Mesenchymal stem cell (in vitro differentiated cells and primary cell): ENCODE measurements around the gene HCN4.
A peak's percentile ranks its signal among the peaks of the same experiment; 100 is the strongest.

ENCODE experiments used
- DNase-seq: peaks from one replicate; pipeline ENCODE4 v3.0.0-alpha.2; 2013
- H2AFZ ChIP-seq: one replicate; pipeline ENCODE4 v1.6.1; 2013; ENCODE audit warnings: low read depth, mild to moderate bottlenecking, control low read depth, inconsistent platforms, low read length, moderate library complexity
- H2AK5ac ChIP-seq: 2 replicates; pipeline ENCODE4 v1.6.1; 2013; ENCODE audit warnings: low read length, moderate library complexity, mild to moderate bottlenecking, inconsistent platforms; ENCODE audit not compliant: severe bottlenecking
- H2BK120ac ChIP-seq: one replicate; pipeline ENCODE4 v1.6.1; 2013; ENCODE audit warnings: low read depth, mild to moderate bottlenecking, inconsistent platforms, low read length, moderate library complexity
- H2BK12ac ChIP-seq, 2 experiments: one replicate each; pipeline ENCODE4 v1.6.1; 2013; ENCODE audit warnings: inconsistent platforms in 2 of 2, low read length in 2 of 2, mild to moderate bottlenecking in 2 of 2, moderate library complexity in 2 of 2, control low read depth in 1 of 2
- H2BK15ac ChIP-seq: one replicate; pipeline ENCODE4 v1.6.1; 2013; ENCODE audit warnings: mild to moderate bottlenecking, low read depth, inconsistent platforms; ENCODE audit not compliant: poor library complexity, severe bottlenecking
- H2BK5ac ChIP-seq: 2 replicates; pipeline ENCODE4 v1.6.1; 2013; ENCODE audit warnings: low read depth, mild to moderate bottlenecking, low read length, control low read depth, inconsistent platforms; ENCODE audit not compliant: poor library complexity, severe bottlenecking
- H3K14ac ChIP-seq, 2 experiments: one replicate each; pipeline ENCODE4 v1.6.1; 2013; ENCODE audit warnings: inconsistent platforms in 2 of 2, low read length in 2 of 2, control low read depth in 1 of 2, mild to moderate bottlenecking in 1 of 2, moderate library complexity in 1 of 2
- H3K18ac ChIP-seq, 2 experiments: one replicate each; pipeline ENCODE4 v1.6.1; 2013; ENCODE audit warnings: inconsistent platforms in 2 of 2, low read length in 2 of 2, control low read depth in 1 of 2, low read depth in 1 of 2, mild to moderate bottlenecking in 1 of 2
- H3K23ac ChIP-seq, 2 experiments: one replicate each; pipeline ENCODE4 v1.6.1; 2013; ENCODE audit warnings: inconsistent platforms in 2 of 2, low read length in 2 of 2, mild to moderate bottlenecking in 2 of 2, moderate library complexity in 2 of 2, control low read depth in 1 of 2
- H3K27ac ChIP-seq: 2 replicates; pipeline ENCODE4 v1.5.1; 2013; ENCODE audit warnings: mild to moderate bottlenecking, moderate library complexity, low read length, control low read depth, inconsistent platforms; ENCODE audit not compliant: poor library complexity, severe bottlenecking
- H3K27me3 ChIP-seq, 2 experiments: 2 replicates each; pipeline versions ENCODE4 v1.6.1 to v1.7.0; 2013; ENCODE audit warnings: low read length in 2 of 2, mild to moderate bottlenecking in 2 of 2, moderate library complexity in 2 of 2, control low read depth in 1 of 2, inconsistent platforms in 1 of 2; ENCODE audit not compliant: control insufficient read depth in 1 of 2, insufficient read depth in 1 of 2
- H3K36me3 ChIP-seq, 2 experiments: 2 replicates each; pipeline versions ENCODE4 v1.6.1 to v1.7.0; 2013; ENCODE audit warnings: low read length in 2 of 2, control low read depth in 1 of 2, inconsistent platforms in 1 of 2, low read depth in 1 of 2, mild to moderate bottlenecking in 1 of 2; ENCODE audit not compliant: insufficient read depth in 2 of 2, control insufficient read depth in 1 of 2
- H3K4ac ChIP-seq, 2 experiments: one replicate each; pipeline ENCODE4 v1.6.1; 2013; ENCODE audit warnings: inconsistent platforms in 2 of 2, low read length in 2 of 2, mild to moderate bottlenecking in 2 of 2, moderate library complexity in 2 of 2, control low read depth in 1 of 2, low read depth in 1 of 2
- H3K4me1 ChIP-seq: 2 replicates; pipeline ENCODE4 v1.6.1; 2013; ENCODE audit warnings: low read depth, low read length, control low read depth; ENCODE audit not compliant: control insufficient read depth, insufficient read depth
- H3K4me2 ChIP-seq: 2 replicates; pipeline ENCODE4 v1.6.1; 2013; ENCODE audit warnings: low read length, mild to moderate bottlenecking, inconsistent platforms; ENCODE audit not compliant: poor library complexity, severe bottlenecking
- H3K4me3 ChIP-seq, 2 experiments: 2 replicates each; pipeline versions ENCODE4 v1.5.1 to v1.7.0; 2013; ENCODE audit warnings: low read length in 2 of 2, mild to moderate bottlenecking in 2 of 2, control low read depth in 1 of 2, low read depth in 1 of 2; ENCODE audit not compliant: insufficient read depth in 1 of 2
- H3K79me1 ChIP-seq: replicated peaks from 2 replicates; pipeline ENCODE4 v1.6.1; 2013; ENCODE audit warnings: mild to moderate bottlenecking, control low read depth, low read length, inconsistent platforms; ENCODE audit not compliant: poor library complexity, severe bottlenecking
- H3K9ac ChIP-seq: 2 replicates; pipeline ENCODE4 v1.7.0; 2013; ENCODE audit warnings: mild to moderate bottlenecking, low read length, moderate library complexity
- H3K9me3 ChIP-seq: 2 replicates; pipeline ENCODE4 v1.7.0; 2013; ENCODE audit warnings: mild to moderate bottlenecking, low read length; ENCODE audit not compliant: control insufficient read depth
- H4K8ac ChIP-seq: one replicate; pipeline ENCODE4 v1.6.1; 2013; ENCODE audit warnings: inconsistent platforms, mild to moderate bottlenecking, low read length, moderate library complexity
- H4K91ac ChIP-seq: one replicate; pipeline ENCODE4 v1.6.1; 2013; ENCODE audit warnings: mild to moderate bottlenecking, low read length, inconsistent platforms
- WGBS: methylation state at CpG from one replicate; pipeline ENCODE4 v1.1.7; 2013; ENCODE audit warnings: mixed read lengths; 5-methylcytosine and 5-hydroxymethylcytosine counted together

Gene HCN4

GRCh38 chr15:73323374-73323955 lies 45.3 kb downstream of the HCN4 start:
- no peak overlapping the region for H2AFZ ChIP-seq
- no peak overlapping the region for H3K4me3 ChIP-seq
- no peak overlapping the region for H2BK5ac ChIP-seq
- H3K27me3 ChIP-seq, result peaks cover 19 to 62% of the 10 kb centered on the region in 2 experiments
- no peak overlapping the region for H3K4ac ChIP-seq
- H2BK15ac ChIP-seq, result peak overlapping the region; percentile 32
- DNase-seq, result no peak
- 96% methylated on average over 30 of the region's 30 CpGs for WGBS
- H3K79me1 ChIP-seq, result no peaks in the 10 kb centered on the region
- H3K4me2 ChIP-seq, result no peak overlapping the region
- no peak overlapping the region for H3K18ac ChIP-seq
- H3K9me3 ChIP-seq, result no peaks in the 10 kb centered on the region
- no peak overlapping the region for H3K23ac ChIP-seq
- H3K14ac ChIP-seq, result no peak overlapping the region
- H2BK12ac ChIP-seq, result no peak overlapping the region
- H2BK120ac ChIP-seq, result no peak overlapping the region
- H3K27ac ChIP-seq, result no peak overlapping the region
- no peaks in the 10 kb centered on the region for H3K36me3 ChIP-seq
- peaks cover 17% of the 10 kb centered on the region for H3K4me1 ChIP-seq
- H4K91ac ChIP-seq, result no peak overlapping the region
- no peak overlapping the region for H4K8ac ChIP-seq
- no peak overlapping the region for H3K9ac ChIP-seq
- no peak overlapping the region for H2AK5ac ChIP-seq

- Histone ChIP-seq H3K27ac (no peak overlapping the region), H2BK12ac (no peak overlapping the region), H3K36me3 (no peaks in the 10 kb centered on the region), H3K9me3 (no peaks in the 10 kb centered on the region), H3K4ac (no peak overlapping the region), H3K23ac (no peak overlapping the region), H3K4me2 (no peak overlapping the region), H2BK120ac (no peak overlapping the region), H4K91ac (no peak overlapping the region), H2BK15ac (no peak overlapping the region), H2AFZ (no peak overlapping the region), H3K9ac (no peak overlapping the region), H2AK5ac (no peak overlapping the region), H2BK5ac (no peak overlapping the region), H4K8ac (no peak overlapping the region), H3K18ac (no peak overlapping the region), H3K4me1 (peaks cover 22% of the 10 kb centered on the region), H3K79me1 (no peaks in the 10 kb centered on the region), H3K27me3 (peaks cover 19 to 64% of the 10 kb centered on the region in 2 experiments), H3K14ac (no peak overlapping the region), H3K4me3 (no peak overlapping the region)
- no peak for DNase-seq
- WGBS, result 94% methylated on average over 38 of the region's 38 CpGs
These were observed 45.9 kb downstream of the HCN4 start for GRCh38 chr15:73322665-73323373.

- Histone ChIP-seq H3K36me3 (no peaks in the 10 kb centered on the region), H3K18ac (no peak overlapping the region), H3K14ac (no peak overlapping the region), H3K9ac (no peak overlapping the region), H2AK5ac (no peak overlapping the region), H2AFZ (no peak overlapping the region), H3K79me1 (no peaks in the 10 kb centered on the region), H4K91ac (no peak overlapping the region), H3K9me3 (no peaks in the 10 kb centered on the region), H2BK15ac (no peak overlapping the region), H3K4me1 (peaks cover 23% of the 10 kb centered on the region), H2BK120ac (no peak overlapping the region), H3K23ac (no peak overlapping the region), H3K4me3 (no peak overlapping the region), H2BK5ac (no peak overlapping the region), H3K27me3 (peaks cover 19 to 59% of the 10 kb centered on the region in 2 experiments), H3K4ac (no peak overlapping the region), H2BK12ac (no peak overlapping the region), H3K4me2 (no peak overlapping the region), H4K8ac (no peak overlapping the region), H3K27ac (no peak overlapping the region)
- WGBS, result 88% methylated on average over 16 of the region's 17 CpGs
- no peak for DNase-seq
These were observed 47.0 kb downstream of the HCN4 start for GRCh38 chr15:73321496-73322450.
